ENCODE data around the gene TMEM165.
A peak's percentile ranks its signal among the peaks of the same experiment; 100 is the strongest.

The TMEM165 gene

GRCh38 chr4:55373461-55373860 is 22.3 kb upstream of the TMEM165 start:
- Histone ChIP-seq H4K8ac (ENCODE audit: low read depth, low read length) (no peak overlapping the region), H3K4me2 (ENCODE audit: low read length) (no peak overlapping the region), H3K4me3 (ENCODE audit: low read depth, low read length) (no peak overlapping the region), H3K36me3 (ENCODE audit: control insufficient read depth in 1 of 2, insufficient read depth in 2 of 2, low read length in 2 of 2) (peaks cover 0 to 1% of the 10 kb centered on the region in 2 experiments), H2BK5ac (ENCODE audit: low read depth, low read length, poor library complexity) (no peak overlapping the region), H2BK120ac (ENCODE audit: insufficient read depth, low read length, poor library complexity) (no peak overlapping the region), H2AFZ (ENCODE audit: insufficient read depth, low read length, poor library complexity) (no peak overlapping the region), H3K27me3 (ENCODE audit: insufficient read depth, low read length) (no peaks in the 10 kb centered on the region), H3K4ac (ENCODE audit: low read depth, low read length) (no peak overlapping the region), H3K79me2 (ENCODE audit: control insufficient read depth, insufficient read depth, low read length, poor library complexity) (no peaks in the 10 kb centered on the region), H3K9ac (ENCODE audit: low read length) (no peak overlapping the region), H3K79me1 (ENCODE audit: low read length) (no peaks in the 10 kb centered on the region), H3K23ac (ENCODE audit: low read length) (no peak overlapping the region), H3K9me3 (ENCODE audit: insufficient read depth, low read depth, low read length) (no peaks in the 10 kb centered on the region), H3K18ac (ENCODE audit: low read length) (no peak overlapping the region), H4K91ac (ENCODE audit: low read depth, low read length) (no peak overlapping the region), H3K14ac (ENCODE audit: low read length) (no peak overlapping the region), H3K27ac (ENCODE audit: low read depth, low read length) (no peak overlapping the region), H2AK5ac (ENCODE audit: low read length) (no peak overlapping the region), H3K4me1 (ENCODE audit: control insufficient read depth in 1 of 2, insufficient read depth in 2 of 2, low read length in 2 of 2) (no peaks in the 10 kb centered on the region), H2BK12ac (ENCODE audit: low read length) (no peak overlapping the region), H4K12ac (ENCODE audit: low read depth, low read length) (no peak overlapping the region)
- no CpG with 5 or more reads among the region's 1 CpG for WGBS (ENCODE audit: extremely low coverage, insufficient coverage, insufficient read length)
- DNase-seq: no peak

GRCh38 chr4:55376698-55377097 is 19.1 kb upstream of the TMEM165 start:
- Histone ChIP-seq H3K36me3 (ENCODE audit: control insufficient read depth in 1 of 2, insufficient read depth in 2 of 2, low read length in 2 of 2) (no peaks in the 10 kb centered on the region), H3K4me1 (ENCODE audit: control insufficient read depth in 1 of 2, insufficient read depth in 2 of 2, low read length in 2 of 2) (no peaks in the 10 kb centered on the region), H3K79me1 (ENCODE audit: low read length) (no peaks in the 10 kb centered on the region), H3K4me3 (ENCODE audit: low read depth, low read length) (no peak overlapping the region), H3K27me3 (ENCODE audit: insufficient read depth, low read length) (no peaks in the 10 kb centered on the region), H2AFZ (ENCODE audit: insufficient read depth, low read length, poor library complexity) (no peak overlapping the region), H3K9ac (ENCODE audit: low read length) (no peak overlapping the region), H3K27ac (ENCODE audit: low read depth, low read length) (no peak overlapping the region), H3K18ac (ENCODE audit: low read length) (no peak overlapping the region), H3K4ac (ENCODE audit: low read depth, low read length) (no peak overlapping the region), H4K91ac (ENCODE audit: low read depth, low read length) (no peak overlapping the region), H2BK12ac (ENCODE audit: low read length) (no peak overlapping the region), H2AK5ac (ENCODE audit: low read length) (no peak overlapping the region), H4K8ac (ENCODE audit: low read depth, low read length) (no peak overlapping the region), H2BK5ac (ENCODE audit: low read depth, low read length, poor library complexity) (no peak overlapping the region), H3K9me3 (ENCODE audit: insufficient read depth, low read depth, low read length) (no peaks in the 10 kb centered on the region), H4K12ac (ENCODE audit: low read depth, low read length) (no peak overlapping the region), H3K79me2 (ENCODE audit: control insufficient read depth, insufficient read depth, low read length, poor library complexity) (no peaks in the 10 kb centered on the region), H3K14ac (ENCODE audit: low read length) (no peak overlapping the region), H3K23ac (ENCODE audit: low read length) (no peak overlapping the region), H2BK120ac (ENCODE audit: insufficient read depth, low read length, poor library complexity) (no peak overlapping the region), H3K4me2 (ENCODE audit: low read length) (no peak overlapping the region)
- WGBS (ENCODE audit: extremely low coverage, insufficient coverage, insufficient read length): no CpG with 5 or more reads among the region's 2 CpGs
- DNase-seq: no peak

GRCh38 chr4:55378617-55379467 is 16.9 kb upstream of the TMEM165 start:
- Histone ChIP-seq H4K12ac (ENCODE audit: low read depth, low read length) (no peak overlapping the region), H2AFZ (ENCODE audit: insufficient read depth, low read length, poor library complexity) (no peak overlapping the region), H3K27me3 (ENCODE audit: insufficient read depth, low read length) (no peaks in the 10 kb centered on the region), H3K23ac (ENCODE audit: low read length) (no peak overlapping the region), H4K91ac (ENCODE audit: low read depth, low read length) (no peak overlapping the region), H2BK12ac (ENCODE audit: low read length) (no peak overlapping the region), H2AK5ac (ENCODE audit: low read length) (no peak overlapping the region), H3K9me3 (ENCODE audit: insufficient read depth, low read depth, low read length) (no peaks in the 10 kb centered on the region), H3K27ac (ENCODE audit: low read depth, low read length) (no peak overlapping the region), H3K36me3 (ENCODE audit: control insufficient read depth in 1 of 2, insufficient read depth in 2 of 2, low read length in 2 of 2) (no peaks in the 10 kb centered on the region), H4K8ac (ENCODE audit: low read depth, low read length) (no peak overlapping the region), H3K9ac (ENCODE audit: low read length) (no peak overlapping the region), H2BK120ac (ENCODE audit: insufficient read depth, low read length, poor library complexity) (no peak overlapping the region), H3K18ac (ENCODE audit: low read length) (no peak overlapping the region), H3K79me1 (ENCODE audit: low read length) (no peaks in the 10 kb centered on the region), H3K4me2 (ENCODE audit: low read length) (no peak overlapping the region), H3K14ac (ENCODE audit: low read length) (no peak overlapping the region), H3K4me3 (ENCODE audit: low read depth, low read length) (no peak overlapping the region), H3K4me1 (ENCODE audit: control insufficient read depth in 1 of 2, insufficient read depth in 2 of 2, low read length in 2 of 2) (no peaks in the 10 kb centered on the region), H3K79me2 (ENCODE audit: control insufficient read depth, insufficient read depth, low read length, poor library complexity) (no peaks in the 10 kb centered on the region), H2BK5ac (ENCODE audit: low read depth, low read length, poor library complexity) (no peak overlapping the region), H3K4ac (ENCODE audit: low read depth, low read length) (no peak overlapping the region)
- 100% methylated on average over 1 of the region's 13 CpGs for WGBS (ENCODE audit: extremely low coverage, insufficient coverage, insufficient read length)
- DNase-seq: peak; percentile 62 to 66

GRCh38 chr4:55380576-55380975 is 15.2 kb upstream of the TMEM165 start:
- no peak for DNase-seq
- peaks cover 0 to 5% of the 10 kb centered on the region in 2 experiments for H3K4me1 ChIP-seq (ENCODE audit: control insufficient read depth in 1 of 2, insufficient read depth in 2 of 2, low read length in 2 of 2)
- no peaks in the 10 kb centered on the region for H3K79me2 ChIP-seq (ENCODE audit: control insufficient read depth, insufficient read depth, low read length, poor library complexity)
- no peak overlapping the region for H2AFZ ChIP-seq (ENCODE audit: insufficient read depth, low read length, poor library complexity)
- H3K27ac ChIP-seq (ENCODE audit: low read depth, low read length): no peak overlapping the region
- no peak overlapping the region for H3K23ac ChIP-seq (ENCODE audit: low read length)
- H3K4me3 ChIP-seq (ENCODE audit: low read depth, low read length): no peak overlapping the region
- H3K36me3 ChIP-seq (ENCODE audit: control insufficient read depth in 1 of 2, insufficient read depth in 2 of 2, low read length in 2 of 2): no peaks in the 10 kb centered on the region
- H3K9me3 ChIP-seq (ENCODE audit: insufficient read depth, low read depth, low read length): no peaks in the 10 kb centered on the region
- H4K12ac ChIP-seq (ENCODE audit: low read depth, low read length): no peak overlapping the region
- H3K79me1 ChIP-seq (ENCODE audit: low read length): no peaks in the 10 kb centered on the region
- H2AK5ac ChIP-seq (ENCODE audit: low read length): no peak overlapping the region
- H3K4ac ChIP-seq (ENCODE audit: low read depth, low read length): no peak overlapping the region
- no peak overlapping the region for H3K14ac ChIP-seq (ENCODE audit: low read length)
- no peaks in the 10 kb centered on the region for H3K27me3 ChIP-seq (ENCODE audit: insufficient read depth, low read length)
- H3K9ac ChIP-seq (ENCODE audit: low read length): no peak overlapping the region
- no peak overlapping the region for H3K4me2 ChIP-seq (ENCODE audit: low read length)
- no CpG with 5 or more reads among the region's 2 CpGs for WGBS (ENCODE audit: extremely low coverage, insufficient coverage, insufficient read length)
- H4K8ac ChIP-seq (ENCODE audit: low read depth, low read length): no peak overlapping the region
- H3K18ac ChIP-seq (ENCODE audit: low read length): no peak overlapping the region
- no peak overlapping the region for H2BK5ac ChIP-seq (ENCODE audit: low read depth, low read length, poor library complexity)
- no peak overlapping the region for H2BK120ac ChIP-seq (ENCODE audit: insufficient read depth, low read length, poor library complexity)
- no peak overlapping the region for H2BK12ac ChIP-seq (ENCODE audit: low read length)
- H4K91ac ChIP-seq (ENCODE audit: low read depth, low read length): no peak overlapping the region

Measured in trophoblast cell (in vitro differentiated cells and primary cell).